RPMI7951 (cell line): Measurements from ENCODE around the gene R3HDM2. TPM values are rescaled to one million over a fixed set of nuclear protein-coding genes. Genes with fewer than 3 reads are reported as not detected.
"Not testable (repeated sequence)": the region's sequence is repeated elsewhere in the genome, so short reads cannot be mapped to it uniquely, and the experiment has no call there.

Experiments used
- DNase-seq: peaks from one replicate; pipeline ENCODE4 v3.0.0-alpha.2; 2012; ENCODE audit warnings: low read depth
- total RNA-seq: library from RNA; depleted of rRNA; stranded (reverse); fragments of >200 nt; shearing (Covaris generic); gene quantifications from 2 replicates; pipeline ENCODE4 v1.2.3, GENCODE V29; 2014

R3HDM2 gene
- total RNA-seq, 1 experiment from 2014 or later: 10.8 TPM

- no peak for DNase-seq
Measured at GRCh38 chr12:57330992-57331391, 99.9 kb downstream of the R3HDM2 start.

GRCh38 chr12:57329219-57329618 lies 101.6 kb downstream of the R3HDM2 start:
- DNase-seq: no peak

- DNase-seq: no peak
Measured at GRCh38 chr12:57325395-57325794, 105.4 kb downstream of the R3HDM2 start.

DNA sequence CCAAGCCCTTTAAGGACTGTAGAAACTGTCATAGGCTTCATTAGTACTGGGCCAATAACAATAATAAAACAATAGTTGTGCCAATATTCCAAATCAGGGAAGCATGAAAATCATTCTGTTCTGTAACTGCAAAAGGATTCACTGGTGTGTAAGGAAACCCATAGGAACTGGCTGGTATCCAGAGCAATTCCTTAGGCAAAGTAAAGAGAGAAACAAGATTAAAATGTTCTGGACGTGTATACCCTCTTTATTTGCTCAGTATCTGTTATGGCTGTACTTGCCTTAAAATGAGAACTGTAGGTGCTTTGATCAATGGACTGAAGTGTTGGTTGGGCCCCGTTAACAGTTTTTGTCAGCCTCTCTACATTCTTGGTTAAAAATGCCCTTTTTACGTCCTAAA lies 107.4 kb downstream of the R3HDM2 start:
- no peak for DNase-seq

- no peak for DNase-seq
Measured at GRCh38 chr12:57320639-57321038, 110.2 kb downstream of the R3HDM2 start.

- no peak for DNase-seq
Measured at GRCh38 chr12:57319678-57320469, 111.0 kb downstream of the R3HDM2 start.

DNA sequence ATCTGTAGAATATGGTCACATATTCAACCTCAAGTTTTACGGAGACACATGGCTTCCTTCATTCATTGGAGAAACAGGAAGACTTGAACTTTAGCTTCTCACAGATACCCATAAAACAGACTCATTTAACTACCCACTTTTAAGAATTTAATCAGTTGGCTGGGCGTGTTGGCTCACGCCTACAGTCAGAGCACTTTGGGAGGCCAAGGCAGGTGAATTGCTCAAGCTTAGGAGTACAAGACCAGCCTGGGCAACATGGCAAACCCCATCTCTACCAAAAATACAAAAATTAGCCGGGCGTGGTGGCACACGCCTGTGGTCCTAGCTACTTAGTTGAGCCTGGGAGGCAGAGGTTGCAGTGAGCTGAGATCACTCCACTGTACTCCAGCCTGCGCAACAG lies 115.2 kb downstream of the R3HDM2 start:
- no peak for DNase-seq

DNA sequence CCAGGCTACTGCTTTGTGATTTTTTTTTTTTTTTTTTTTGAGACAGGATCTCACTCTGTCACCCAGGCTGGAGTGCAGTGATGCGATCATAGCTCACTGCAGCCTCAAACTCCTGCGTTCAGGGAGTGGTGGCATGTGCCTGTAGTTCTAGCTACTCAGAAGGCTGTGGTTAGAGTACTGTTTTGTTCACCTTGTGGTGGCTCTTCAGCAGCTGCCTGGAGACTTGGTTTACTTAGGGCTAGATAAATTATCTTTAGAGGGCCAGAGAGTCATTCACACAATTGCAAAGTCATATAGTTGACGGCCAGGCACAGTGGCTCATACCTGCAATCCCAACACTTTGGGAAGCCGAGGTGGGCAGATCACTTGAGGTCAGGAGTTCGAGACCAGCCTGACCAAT lies 118.6 kb downstream of the R3HDM2 start:
- not testable (repeated sequence) for DNase-seq

GRCh38 chr12:57309420-57309819 lies 121.4 kb downstream of the R3HDM2 start:
- DNase-seq: no peak

GRCh38 chr12:57300961-57301584 lies 129.8 kb downstream of the R3HDM2 start:
- no peak for DNase-seq

DNA sequence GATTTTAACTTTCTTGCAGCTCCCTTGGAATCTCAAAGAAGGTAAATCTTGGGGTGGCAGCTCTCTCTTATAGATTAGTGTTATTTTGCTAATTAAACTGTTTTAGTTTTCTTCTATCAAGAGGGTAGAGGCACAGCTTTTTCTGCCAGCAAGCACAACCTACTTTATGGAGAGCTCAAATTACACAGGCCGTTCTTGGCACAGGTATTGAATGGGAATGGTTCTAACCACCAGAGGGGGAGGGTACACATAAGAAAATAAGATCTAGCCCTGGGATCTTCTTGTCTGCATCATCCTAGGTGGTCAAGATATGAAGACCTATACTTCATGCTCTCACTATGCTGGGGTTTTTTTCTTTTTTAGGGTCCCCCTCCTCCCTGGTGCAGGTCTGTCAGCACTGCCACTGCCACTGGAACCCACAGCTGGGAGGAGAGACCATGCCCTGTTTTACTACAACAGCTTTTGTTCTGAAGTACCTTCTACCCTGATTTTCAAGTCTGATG lies 131.3 kb downstream of the R3HDM2 start:
- no peak for DNase-seq

DNA sequence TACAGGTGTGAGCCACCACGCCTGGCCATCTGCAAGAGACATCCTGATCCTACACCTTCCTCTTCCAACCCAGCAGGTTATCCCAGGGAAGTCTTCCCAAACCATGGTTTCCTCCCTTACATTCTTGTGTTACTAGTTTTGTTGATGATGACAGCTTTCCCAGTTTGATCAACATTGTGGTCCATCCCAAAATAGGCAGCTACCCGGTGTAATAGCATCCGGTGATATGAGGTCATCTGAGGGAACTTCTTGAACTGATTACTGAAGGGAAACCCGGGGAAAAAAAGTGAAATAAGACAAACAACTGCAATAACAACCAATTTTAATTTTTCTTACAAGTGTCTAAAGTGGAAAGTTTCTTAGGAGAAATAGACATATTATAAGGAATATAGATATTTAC lies 134.6 kb downstream of the R3HDM2 start:
- no peak for DNase-seq

DNA sequence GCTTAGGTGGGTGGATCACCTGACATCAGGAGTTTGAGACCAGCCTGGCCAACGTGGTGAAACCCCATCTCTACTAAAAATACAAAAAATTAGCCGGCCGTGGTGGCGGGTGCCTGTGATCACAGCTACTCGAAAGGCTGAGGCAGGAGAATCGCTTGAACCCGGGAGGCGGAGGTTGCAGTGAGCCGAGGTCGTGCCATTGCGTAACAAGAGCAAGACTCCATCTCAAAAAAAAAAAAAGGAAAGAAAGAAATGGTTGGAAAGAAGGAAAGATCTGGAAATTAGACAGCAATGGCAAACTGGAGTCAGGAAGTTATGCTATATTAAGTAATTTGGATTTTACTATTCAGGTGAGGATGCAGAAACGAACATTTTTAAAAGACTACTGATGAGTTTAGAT lies 148.8 kb downstream of the R3HDM2 start:
- not testable (repeated sequence) for DNase-seq

GRCh38 chr12:57280211-57281062 lies 150.4 kb downstream of the R3HDM2 start:
- peak; percentile 87 for DNase-seq

DNA sequence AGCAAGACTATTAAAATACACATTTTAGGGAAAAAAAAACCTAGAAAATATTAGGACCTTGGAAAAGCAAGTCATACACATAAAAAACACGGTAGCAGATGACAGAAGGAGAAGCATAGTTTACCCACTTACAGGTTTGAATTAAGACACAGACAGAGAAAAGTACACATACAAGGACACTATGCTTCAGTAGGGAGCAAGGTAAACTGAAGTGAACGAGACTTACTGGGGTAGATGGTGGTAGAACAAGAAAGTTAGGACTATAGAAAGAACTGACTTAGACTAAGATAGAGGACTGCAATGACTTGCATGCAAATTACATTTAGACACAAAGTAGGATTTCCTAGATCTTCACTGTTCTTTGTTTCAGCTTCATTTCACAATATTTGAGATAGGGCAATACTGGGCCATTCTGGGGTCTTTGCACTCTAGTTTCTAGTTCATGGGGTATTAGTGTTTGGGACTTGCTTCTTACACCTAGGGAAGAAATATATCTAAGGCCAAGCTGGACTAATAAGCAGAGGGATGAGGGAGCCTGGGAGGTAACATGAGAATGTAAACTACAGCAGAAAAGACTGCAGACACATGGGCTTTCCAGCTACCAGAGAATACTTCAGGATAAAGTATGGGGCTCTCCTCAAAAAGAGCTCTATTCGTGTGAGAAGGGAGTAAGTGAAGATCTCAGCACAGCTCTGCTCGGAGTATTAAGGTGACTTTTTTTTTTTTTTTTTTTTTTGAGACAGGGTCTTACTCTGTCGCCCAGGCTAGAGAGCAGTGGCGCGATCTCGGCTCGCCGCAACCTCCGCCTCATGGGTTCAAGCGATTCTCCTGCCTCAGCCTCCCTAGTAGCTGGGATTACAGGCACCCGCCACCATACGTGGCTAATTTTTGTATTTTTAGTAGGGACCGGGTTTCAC lies 152.1 kb downstream of the R3HDM2 start:
- DNase-seq: no peak

DNA sequence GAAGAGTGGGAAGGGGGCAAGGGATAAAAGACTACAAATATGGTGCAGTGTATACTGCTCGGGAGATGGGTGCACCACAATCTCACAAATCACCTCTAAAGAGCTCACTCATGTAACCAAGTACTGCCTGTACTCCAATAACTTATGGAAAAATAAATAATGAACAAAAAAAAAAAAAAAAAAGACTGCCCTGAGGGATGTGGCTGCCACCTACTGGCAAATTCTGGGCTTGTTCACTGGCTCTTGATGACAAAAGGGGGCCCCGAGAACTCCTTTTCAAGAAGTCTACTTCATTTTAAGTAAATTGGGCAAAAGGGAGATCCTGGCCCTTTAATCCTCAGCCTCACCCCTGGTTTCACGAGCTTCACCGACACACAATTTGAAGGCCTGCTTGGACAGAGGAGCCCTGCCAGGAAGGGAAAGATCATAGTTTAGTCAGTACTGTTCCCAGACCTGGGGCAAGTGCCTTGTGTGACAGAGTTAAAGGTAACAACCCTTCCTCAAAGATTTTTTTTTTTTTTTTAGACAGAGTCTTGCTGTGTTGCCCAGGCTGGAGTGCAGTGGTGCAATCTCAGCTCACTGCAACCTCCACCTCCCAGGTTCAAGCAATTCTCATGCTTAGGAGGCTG lies 153.8 kb downstream of the R3HDM2 start:
- no peak for DNase-seq

DNA sequence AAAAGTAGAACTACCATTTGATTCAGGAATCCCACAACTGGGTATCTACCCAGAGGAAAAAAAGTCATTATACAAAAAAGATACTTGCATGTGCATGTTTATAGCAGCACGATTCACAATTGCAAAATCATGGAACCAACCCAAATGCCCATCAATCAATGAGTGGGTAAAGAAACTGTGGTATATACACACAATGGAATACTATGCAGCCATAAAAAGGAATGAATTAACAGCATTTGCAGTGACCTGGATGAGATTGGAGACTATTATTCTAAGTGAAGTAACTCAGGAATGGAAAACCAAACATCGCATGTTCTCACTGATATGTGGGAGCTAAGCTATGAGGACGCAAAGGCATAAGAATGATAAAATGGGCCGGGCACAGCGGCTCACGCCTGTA lies 154.6 kb downstream of the R3HDM2 start:
- DNase-seq: not testable (repeated sequence)

- DNase-seq: no peak
Measured at GRCh38 chr12:57273516-57273915, 157.3 kb downstream of the R3HDM2 start.

GRCh38 chr12:57272337-57273151 lies 158.3 kb downstream of the R3HDM2 start:
- DNase-seq: no peak

DNA sequence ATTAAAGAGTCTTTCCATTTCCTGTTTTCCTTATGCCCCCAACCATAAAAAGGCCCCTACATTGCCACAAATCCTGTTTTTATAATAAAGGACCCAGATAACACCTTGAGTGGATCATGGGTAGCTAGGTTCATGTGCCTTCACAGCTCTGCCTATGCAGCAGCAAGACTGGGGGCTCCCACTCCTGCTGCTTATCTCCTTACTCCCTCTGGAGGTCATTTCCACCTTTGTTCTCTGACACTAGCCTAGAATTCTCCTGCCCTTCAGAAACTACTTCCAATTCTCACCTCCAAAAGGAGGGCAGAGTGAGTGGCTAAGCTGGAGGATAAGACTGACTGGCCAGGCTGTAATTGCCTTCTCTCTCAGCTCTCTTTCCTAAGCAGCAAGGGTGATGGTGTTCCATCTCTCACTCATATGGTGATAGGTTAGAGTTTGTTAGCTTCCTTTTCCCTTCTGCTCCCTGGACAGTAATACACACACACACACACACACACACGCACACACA lies 159.8 kb downstream of the R3HDM2 start:
- DNase-seq: no peak
